GM18909 (cell line): ENCODE measurements around the gene WIPI1.

ENCODE experiments used
- ATAC-seq: cut with Tn5 transposase; IDR thresholded peaks from one replicate; pipeline ENCODE4 v1.9.1; 2021; ENCODE audit warnings: mild to moderate bottlenecking; ENCODE audit not compliant: unreplicated experiment, poor library complexity

The WIPI1 gene

GRCh38 chr17:68461589-68461988, 4.3 kb upstream of the WIPI1 start:
- ATAC-seq: no peak

GRCh38 chr17:68461122-68461539, 3.8 kb upstream of the WIPI1 start:
- no peak for ATAC-seq

- ATAC-seq: no peak
Measured at GRCh38 chr17:68460715-68461114, 3.4 kb upstream of the WIPI1 start.

- ATAC-seq: no peak
Measured at GRCh38 chr17:68460146-68460545, 2.9 kb upstream of the WIPI1 start.

- no peak for ATAC-seq
Measured at GRCh38 chr17:68459037-68459639, 1.8 kb upstream of the WIPI1 start.

GRCh38 chr17:68458260-68459036, 1.2 kb upstream of the WIPI1 start:
- no peak for ATAC-seq

- peak; percentile 77 for ATAC-seq
Measured at GRCh38 chr17:68457539-68458259, 403 bp upstream of the WIPI1 start.

GRCh38 chr17:68456339-68457167, 743 bp downstream of the WIPI1 start:
- ATAC-seq: no peak

- no peak for ATAC-seq
Measured at GRCh38 chr17:68455901-68456338, 1.4 kb downstream of the WIPI1 start.

GRCh38 chr17:68453991-68454665, 3.2 kb downstream of the WIPI1 start:
- no peak for ATAC-seq

GRCh38 chr17:68452724-68453290, 4.5 kb downstream of the WIPI1 start:
- no peak for ATAC-seq

- no peak for ATAC-seq
Measured at GRCh38 chr17:68451670-68452354, 5.5 kb downstream of the WIPI1 start.

GRCh38 chr17:68450801-68451200, 6.5 kb downstream of the WIPI1 start:
- ATAC-seq: no peak

- no peak for ATAC-seq
Measured at GRCh38 chr17:68450391-68450790, 6.9 kb downstream of the WIPI1 start.

GRCh38 chr17:68449021-68449739, 8.1 kb downstream of the WIPI1 start:
- no peak for ATAC-seq

- ATAC-seq: no peak
Measured at GRCh38 chr17:68446626-68447041, 10.7 kb downstream of the WIPI1 start.

GRCh38 chr17:68445671-68446070, 11.6 kb downstream of the WIPI1 start:
- no peak for ATAC-seq

GRCh38 chr17:68443972-68444464, 13.3 kb downstream of the WIPI1 start:
- ATAC-seq: no peak
